OCI-LY7 (cell line): ENCODE results near the gene UBAC1. TPM values are rescaled to one million over a fixed set of nuclear protein-coding genes. Genes with fewer than 3 reads are reported as not detected.

Experiments used
- BruUV-seq: library from RNA; stranded (reverse); fragments of 400-500 nt; replicated peaks from 2 replicates; lab custom pipeline; 2021; lab: Mats Ljungman, UMichigan
- CTCF ChIA-PET: fragments of 300-600 bp; sonication (Branson Sonifier 250); formaldehyde crosslinking; loops from one replicate; lab custom pipeline; 2022; ENCODE audit warnings: antibody characterized with exemption; ENCODE audit not compliant: unreplicated experiment; lab: Charles Lee
- POLR2A ChIA-PET: fragments of 300-600 bp; sonication (Branson Sonifier 250); formaldehyde crosslinking; loops from one replicate; lab custom pipeline; 2022; ENCODE audit warnings: antibody characterized with exemption; lab: Charles Lee
- DNase-seq: peaks from one replicate; pipeline ENCODE4 v3.0.0-alpha.2; 2015; ENCODE audit warnings: low spot score
- H2AFZ ChIP-seq: fragments of 200-600 bp; sonication (generic), shearing (Covaris generic); 2 replicates; pipeline ENCODE4 v1.6.1; 2014; ENCODE audit warnings: mild to moderate bottlenecking, antibody characterized with exemption, low read length, moderate library complexity
- H3K27ac ChIP-seq: fragments of 200-600 bp; sonication (generic); 2 replicates; pipeline ENCODE4 v1.5.1; 2014; ENCODE audit warnings: mixed run types, low read depth, mild to moderate bottlenecking, moderate library complexity, low read length, inconsistent platforms; ENCODE audit not compliant: poor library complexity, severe bottlenecking
- H3K36me3 ChIP-seq: fragments of 200-600 bp; sonication (generic); 2 replicates; pipeline ENCODE4 v1.6.1; 2014; ENCODE audit warnings: mild to moderate bottlenecking, antibody characterized with exemption, low read length, moderate library complexity, mixed read lengths; ENCODE audit not compliant: insufficient read depth
- H3K4me1 ChIP-seq: fragments of 200-600 bp; sonication (generic); 2 replicates; pipeline ENCODE4 v1.5.1; 2014; ENCODE audit warnings: mild to moderate bottlenecking, low read length; ENCODE audit not compliant: insufficient read depth, poor library complexity, severe bottlenecking
- H3K4me2 ChIP-seq: fragments of 200-600 bp; sonication (generic); 2 replicates; pipeline ENCODE4 v1.6.1; 2014; ENCODE audit warnings: mild to moderate bottlenecking, low read length
- H3K4me3 ChIP-seq: fragments of 200-600 bp; sonication (generic); 2 replicates; pipeline ENCODE4 v1.5.1; 2014; ENCODE audit warnings: mild to moderate bottlenecking, low read depth, low read length; ENCODE audit not compliant: poor library complexity, severe bottlenecking
- H3K79me2 ChIP-seq: fragments of 200-600 bp; sonication (generic); 2 replicates; pipeline ENCODE4 v1.6.1; 2016; ENCODE audit warnings: low read depth, mild to moderate bottlenecking, low read length, moderate library complexity, mixed read lengths; ENCODE audit not compliant: insufficient read depth
- H3K9me2 ChIP-seq: fragments of 200-600 bp; sonication (generic); 2 replicates; pipeline ENCODE4 v1.6.1; 2016; ENCODE audit warnings: mild to moderate bottlenecking, low read length, mixed read lengths; ENCODE audit not compliant: insufficient read depth
- H3K9me3 ChIP-seq: fragments of 200-600 bp; sonication (generic); 2 replicates; pipeline ENCODE4 v1.6.1; 2014; ENCODE audit warnings: mild to moderate bottlenecking, mixed run types, low read length, mixed read lengths
- H4K20me1 ChIP-seq: fragments of 200-600 bp; sonication (generic); 2 replicates; pipeline ENCODE4 v1.6.1; 2014; ENCODE audit warnings: mild to moderate bottlenecking, antibody characterized with exemption, low read length, moderate library complexity, mixed read lengths; ENCODE audit not compliant: insufficient read depth
- CTCF ChIP-seq: fragments of 200-600 bp; sonication (generic); conservative IDR thresholded peaks from 2 replicates; pipeline ENCODE4 v1.5.1; 2014; ENCODE audit warnings: mild to moderate bottlenecking, antibody characterized with exemption, low read length, moderate library complexity, mixed read lengths
- EZH2phosphoT487 ChIP-seq: fragments of 200-600 bp; sonication (generic); IDR thresholded peaks from 2 replicates; pipeline ENCODE4 v1.6.1; 2018; ENCODE audit warnings: low read depth, borderline replicate concordance, mild to moderate bottlenecking, mixed run types, antibody characterized with exemption, low read length, moderate library complexity, mixed read lengths
- intact Hi-C: fragments of 100-400 bp; cut with micrococcal nuclease; formaldehyde crosslinking; loops from one replicate; pipeline ENCODE4 v1.10.0; 2022; ENCODE audit not compliant: unreplicated experiment
- total RNA-seq, 2 experiments: library from RNA; depleted of rRNA in 1 of 2; stranded (reverse); fragments of >200 nt in 1 of 2; shearing (Covaris generic) in 1 of 2; gene quantifications; 2 replicates each; pipeline ENCODE4 v1.2.3, GENCODE V29; 2014 to 2022

The UBAC1 gene
- total RNA-seq, 2 experiments from 2014 or later = 42.3 to 59.2 TPM

- H3K79me2 ChIP-seq = peaks cover 37% of the 10 kb centered on the region
- DNase-seq = no peak
- H4K20me1 ChIP-seq = peaks cover 7% of the 10 kb centered on the region; the same call in 1 of the 2 replicates
- peaks cover 9% of the 10 kb centered on the region for H3K4me1 ChIP-seq
- no peak overlapping the region for H3K4me3 ChIP-seq
- BruUV-seq = no TSS peak
- CTCF ChIA-PET = interaction anchor here (0.6 kb wide), 1 partner anchor 49 kb away, joined by 4 read pairs; the partner anchor contains the start of gene CAMSAP1
- intact Hi-C loops = no loop called here
- POLR2A ChIA-PET = no interaction called here
- TF ChIP-seq CTCF (no peak), EZH2phosphoT487 (no peak)
- H2AFZ ChIP-seq = no peak overlapping the region
- no peaks in the 10 kb centered on the region for H3K9me3 ChIP-seq
- no peak overlapping the region for H3K4me2 ChIP-seq
- no peaks in the 10 kb centered on the region for H3K9me2 ChIP-seq
- H3K36me3 ChIP-seq = peaks cover 40% of the 10 kb centered on the region
- H3K27ac ChIP-seq = no peak overlapping the region
Measured at GRCh38 chr9:135955934-135956801, 5.0 kb downstream of the UBAC1 start.

GRCh38 chr9:135952664-135953206 lies 8.4 kb downstream of the UBAC1 start:
- no peak for TF ChIP-seq EZH2phosphoT487
- no peak for TF ChIP-seq CTCF
- Histone ChIP-seq H3K27ac (no peak overlapping the region), H3K4me3 (no peak overlapping the region), H2AFZ (no peak overlapping the region), H3K9me2 (no peaks in the 10 kb centered on the region), H3K79me2 (peaks cover 11% of the 10 kb centered on the region), H3K36me3 (peaks cover 42% of the 10 kb centered on the region), H4K20me1 (0 out of 2 replicates have a peak, but pooled peaks cover 3% of the 10 kb centered on the region), H3K4me2 (no peak overlapping the region), H3K9me3 (no peaks in the 10 kb centered on the region), H3K4me1 (no peaks in the 10 kb centered on the region)
- no peak for DNase-seq
- ChIA-PET CTCF (no interaction called here), POLR2A (no interaction called here)
- intact Hi-C loops = no loop called here
- BruUV-seq = no TSS peak
